IMR-90 (cell line): ENCODE measurements around the gene CLCF1. TPM values are rescaled to one million over a fixed set of nuclear protein-coding genes. Genes with fewer than 3 reads are reported as not detected.

ENCODE experiments used
- ATAC-seq: fragments of 200-7000 bp; cut with Tn5 transposase; 2 replicates; pipeline ENCODE4 v1.9.1; 2020; ENCODE audit warnings: low read depth, mild to moderate bottlenecking, moderate library complexity
- BruUV-seq: library from RNA; stranded (reverse); fragments of 400-500 nt; replicated peaks from 2 replicates; lab custom pipeline; 2021; lab: Mats Ljungman, UMichigan
- CTCF ChIA-PET: fragments of 300-600 bp; formaldehyde crosslinking; extraction: SDS; loops from one replicate; lab custom pipeline; 2021; ENCODE audit warnings: antibody characterized with exemption; lab: Yijun Ruan, JAX
- POLR2A ChIA-PET: fragments of 300-600 bp; sonication (Branson Sonifier 250); formaldehyde crosslinking; loops from one replicate; lab custom pipeline; 2022; ENCODE audit warnings: antibody characterized with exemption; ENCODE audit not compliant: unreplicated experiment; lab: Charles Lee
- DNase-seq: peaks from one replicate; pipeline ENCODE4 v3.0.0; 2013
- H2AFZ ChIP-seq: replicated peaks from 2 replicates; pipeline ENCODE3; 2013; ENCODE audit warnings: low read length, mild to moderate bottlenecking; ENCODE audit not compliant: poor library complexity
- H2AK5ac ChIP-seq: 2 replicates; pipeline ENCODE4 v1.6.1; 2013; ENCODE audit warnings: low read depth, low read length, inconsistent platforms
- H2AK9ac ChIP-seq: replicated peaks from 2 replicates; pipeline ENCODE3; 2013; ENCODE audit warnings: mild to moderate bottlenecking, low read depth, low read length, moderate library complexity; ENCODE audit not compliant: poor library complexity
- H2BK120ac ChIP-seq: 2 replicates; pipeline ENCODE4 v1.6.1; 2013; ENCODE audit warnings: low read depth, low read length, inconsistent platforms
- H2BK15ac ChIP-seq: 3 replicates; pipeline ENCODE4 v1.6.1; 2013; ENCODE audit warnings: low read depth, low read length, inconsistent platforms
- H2BK20ac ChIP-seq: 2 replicates; pipeline ENCODE4 v1.6.1; 2013; ENCODE audit warnings: low read depth, mild to moderate bottlenecking, inconsistent platforms, low read length, moderate library complexity
- H2BK5ac ChIP-seq: 2 replicates; pipeline ENCODE4 v1.6.1; 2013; ENCODE audit warnings: mild to moderate bottlenecking, low read depth, low read length, inconsistent platforms; ENCODE audit not compliant: poor library complexity, severe bottlenecking
- H3K14ac ChIP-seq: replicated peaks from 2 replicates; pipeline ENCODE4 v1.6.1; 2013; ENCODE audit warnings: low read depth, low read length, inconsistent platforms
- H3K18ac ChIP-seq: 2 replicates; pipeline ENCODE4 v1.6.1; 2013; ENCODE audit warnings: low read depth, low read length, control low read depth
- H3K23ac ChIP-seq: 2 replicates; pipeline ENCODE4 v1.6.1; 2013; ENCODE audit warnings: low read depth, low read length, inconsistent platforms
- H3K27ac ChIP-seq: 2 replicates; pipeline ENCODE4 v1.5.1; 2013; ENCODE audit warnings: mild to moderate bottlenecking, control low read depth, low read length; ENCODE audit not compliant: insufficient read depth
- H3K27me3 ChIP-seq: 2 replicates; pipeline ENCODE4 v1.6.1; 2013; ENCODE audit warnings: low read length; ENCODE audit not compliant: control insufficient read depth, insufficient read depth
- H3K36me3 ChIP-seq: 2 replicates; pipeline ENCODE4 v1.6.1; 2013; ENCODE audit warnings: low read length, mixed read lengths; ENCODE audit not compliant: control insufficient read depth, insufficient read depth
- H3K4ac ChIP-seq: 2 replicates; pipeline ENCODE4 v1.6.1; 2013; ENCODE audit warnings: low read depth, low read length, inconsistent platforms
- H3K4me1 ChIP-seq: 2 replicates; pipeline ENCODE4 v1.6.1; 2013; ENCODE audit warnings: low read length, mixed read lengths; ENCODE audit not compliant: control insufficient read depth, insufficient read depth
- H3K4me2 ChIP-seq: 2 replicates; pipeline ENCODE4 v1.6.1; 2013; ENCODE audit warnings: low read depth, mild to moderate bottlenecking, control low read depth, low read length, moderate library complexity
- H3K4me3 ChIP-seq: 2 replicates; pipeline ENCODE4 v1.5.1; 2013; ENCODE audit warnings: low read depth, mild to moderate bottlenecking, control low read depth, low read length, moderate library complexity; ENCODE audit not compliant: insufficient read depth
- H3K56ac ChIP-seq: 2 replicates; pipeline ENCODE4 v1.6.1; 2013; ENCODE audit warnings: low read length, inconsistent platforms; ENCODE audit not compliant: insufficient read depth; ENCODE audit errors: extremely low read depth
- H3K79me1 ChIP-seq, 2 experiments: 2 replicates each; pipeline ENCODE4 v1.6.1; 2013; ENCODE audit warnings: low read length in 2 of 2, inconsistent platforms in 1 of 2, low read depth in 1 of 2
- H3K9ac ChIP-seq: 2 replicates; pipeline ENCODE4 v1.6.1; 2013; ENCODE audit warnings: low read depth, low read length, control low read depth
- H3K9me1 ChIP-seq: 2 replicates; pipeline ENCODE4 v1.6.1; 2013; ENCODE audit warnings: low read length, inconsistent platforms; ENCODE audit not compliant: insufficient read depth
- H3K9me3 ChIP-seq: 2 replicates; pipeline ENCODE4 v1.6.1; 2013; ENCODE audit warnings: low read length; ENCODE audit not compliant: control insufficient read depth, insufficient read depth
- H4K20me1 ChIP-seq: 2 replicates; pipeline ENCODE4 v1.6.1; 2013; ENCODE audit warnings: low read length, inconsistent platforms; ENCODE audit not compliant: insufficient read depth
- H4K5ac ChIP-seq: 2 replicates; pipeline ENCODE4 v1.6.1; 2013; ENCODE audit warnings: mild to moderate bottlenecking, low read depth, low read length, control low read depth
- H4K8ac ChIP-seq, 2 experiments: 2 replicates each; pipeline ENCODE4 v1.6.1; 2013; ENCODE audit warnings: low read depth in 2 of 2, low read length in 2 of 2, control low read depth in 1 of 2, inconsistent platforms in 1 of 2
- H4K91ac ChIP-seq: 2 replicates; pipeline ENCODE4 v1.6.1; 2013; ENCODE audit warnings: low read depth, low read length, inconsistent platforms; ENCODE audit not compliant: insufficient read depth
- BHLHE40 ChIP-seq: fragments of 150-350 bp; IDR thresholded peaks from 2 replicates; pipeline ENCODE4 v1.6.1; 2016; ENCODE audit warnings: mild to moderate bottlenecking, low read depth, low read length
- CEBPB ChIP-seq: IDR thresholded peaks from 2 replicates; pipeline ENCODE4 v1.6.1; 2012; ENCODE audit warnings: low read depth, low read length, improper control_type of control experiment
- CHD1 ChIP-seq: IDR thresholded peaks from 2 replicates; pipeline ENCODE4 v1.6.1; 2012; ENCODE audit warnings: low read depth, low read length, improper control_type of control experiment
- CTCF ChIP-seq: conservative IDR thresholded peaks from 2 replicates; pipeline ENCODE4 v1.5.1; 2012; ENCODE audit warnings: mild to moderate bottlenecking, low read depth, low read length, improper control_type of control experiment
- ELK1 ChIP-seq: fragments of 150-350 bp; IDR thresholded peaks from 2 replicates; pipeline ENCODE4 v1.6.1; 2016; ENCODE audit warnings: low read depth, mild to moderate bottlenecking, low read length, moderate library complexity, borderline replicate concordance
- MAZ ChIP-seq: IDR thresholded peaks from 2 replicates; pipeline ENCODE4 v1.6.1; 2012; ENCODE audit warnings: low read depth, mild to moderate bottlenecking, low read length, improper control_type of control experiment, moderate library complexity, borderline replicate concordance
- MXI1 ChIP-seq: IDR thresholded peaks from 2 replicates; pipeline ENCODE4 v1.6.1; 2012; ENCODE audit warnings: low read depth, mild to moderate bottlenecking, low read length, moderate library complexity, borderline replicate concordance
- NFE2L2 ChIP-seq: fragments of 150-350 bp; IDR thresholded peaks from 2 replicates; pipeline ENCODE4 v1.6.1; 2016; ENCODE audit warnings: low read depth, mild to moderate bottlenecking, low read length
- RFX5 ChIP-seq: IDR thresholded peaks from 2 replicates; pipeline ENCODE4 v1.8.0; 2012; ENCODE audit warnings: low read depth, mild to moderate bottlenecking, low read length, moderate library complexity
- SMC3 ChIP-seq: fragments of 150-350 bp; IDR thresholded peaks from 2 replicates; pipeline ENCODE4 v1.6.1; 2016; ENCODE audit warnings: low read depth, mild to moderate bottlenecking, antibody characterized with exemption, low read length, moderate library complexity
- WGBS, 2 experiments: methylation state at CpG; one replicate each; pipeline versions ENCODE4 v1.1.5 to v1.1.7; 2013; ENCODE audit warnings: missing lambda C conversion rate in 2 of 2; ENCODE audit not compliant: insufficient read length in 1 of 2; ENCODE audit errors: extremely low coverage in 2 of 2; 5-methylcytosine and 5-hydroxymethylcytosine counted together
- dilution Hi-C: fragments of 300-500 bp; cut with HindIII; formaldehyde crosslinking; loops from one replicate; pipeline ENCODE4 v1.14.3; 2018; ENCODE audit warnings: low sequenced_read_pairs; ENCODE audit not compliant: unreplicated experiment
- in situ Hi-C: fragments of 300-500 bp; cut with MboI; formaldehyde crosslinking; loops from 3 replicates; pipeline ENCODE4 v1.14.3; 2019; ENCODE audit warnings: low sequenced_read_pairs, inconsistent platforms, mixed read lengths
- intact Hi-C: fragments of 100-400 bp; cut with micrococcal nuclease; formaldehyde crosslinking; loops from 2 replicates; pipeline ENCODE4 v1.10.0; 2022
- polyA plus RNA-seq, 3 experiments: library from polyadenylated mRNA; depleted of rRNA; stranded (reverse); fragments of >200 nt; gene quantifications; 2 replicates each; pipeline ENCODE4 v1.2.3, GENCODE V29; 2012; ENCODE audit warnings: low replicate concordance in 1 of 3
- total RNA-seq: library from RNA; depleted of rRNA; stranded (reverse); fragments of >200 nt; gene quantifications from 2 replicates; pipeline ENCODE4 v1.2.3, GENCODE V29; 2012
- TF ChIP-seq, protein P1 (sequence below): fragments of 150-350 bp; IDR thresholded peaks from 2 replicates; pipeline ENCODE4 v1.6.1; 2017; ENCODE audit warnings: mild to moderate bottlenecking, antibody characterized with exemption, low read length, low read depth

The CLCF1 gene
- total and polyA plus RNA-seq, 2 of the 4 experiments (the other 2 are of a cell fraction), result 5.6 to 27.8 TPM

DNA sequence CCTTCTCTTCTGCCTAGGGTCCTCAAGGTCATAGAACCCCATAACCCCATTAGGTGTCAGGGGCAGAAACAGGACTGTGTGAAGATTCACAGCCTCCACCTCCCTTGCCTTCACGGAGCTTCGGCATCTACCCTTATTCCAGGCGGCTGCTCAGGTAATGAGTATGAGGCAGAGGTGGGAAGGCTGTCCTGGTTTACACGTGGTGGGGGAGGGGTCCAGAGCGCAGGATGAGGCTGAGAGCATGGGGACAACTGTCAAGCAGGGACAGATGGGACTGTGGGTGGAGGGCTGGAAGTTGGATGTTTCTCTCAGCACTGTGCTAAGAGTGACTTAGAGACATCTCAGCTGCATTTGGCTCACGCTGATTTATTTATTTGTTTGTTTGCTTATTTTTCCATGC lies 14.1 kb upstream of the CLCF1 start:
- no TSS peak for BruUV-seq
- Histone ChIP-seq H3K56ac (no peak overlapping the region), H2AFZ (no peak overlapping the region), H3K9me1 (no peaks in the 10 kb centered on the region; the same call in 1 of the 2 replicates), H3K14ac (no peak overlapping the region), H3K23ac (no peak overlapping the region), H3K9ac (no peak overlapping the region), H3K18ac (no peak overlapping the region), H3K4me3 (no peak overlapping the region), H2AK5ac (no peak overlapping the region), H2BK15ac (no peak overlapping the region), H2BK120ac (no peak overlapping the region), H3K4me2 (no peak overlapping the region), H4K91ac (no peak overlapping the region), H3K27ac (no peak overlapping the region), H4K20me1 (no peaks in the 10 kb centered on the region), H4K5ac (no peak overlapping the region), H3K27me3 (no peaks in the 10 kb centered on the region; the same call in 1 of the 2 replicates), H2BK20ac (no peak overlapping the region), H3K9me3 (no peaks in the 10 kb centered on the region), H2AK9ac (no peak overlapping the region), H4K8ac (no peak overlapping the region), H3K4ac (no peak overlapping the region), H3K4me1 (peaks cover 9% of the 10 kb centered on the region), H3K79me1 (peaks cover 10 to 26% of the 10 kb centered on the region in 2 experiments; a peak in 3 of 4 replicates), H3K36me3 (no peaks in the 10 kb centered on the region), H2BK5ac (no peak overlapping the region)
- intact Hi-C loops, result no loop called here
- POLR2A ChIA-PET, result no interaction called here
- dilution Hi-C loops, result no loop called here
- ATAC-seq, result no peak
- WGBS, 2 experiments, result 26% methylated on average over 2 of the region's 6 CpGs; no CpG with 5 or more reads in 1 of the 2 experiments
- TF ChIP-seq RFX5 (no peak), NFE2L2 (no peak), SMC3 (no peak), MAZ (no peak), BHLHE40 (no peak), CHD1 (no peak), CTCF (no peak), ELK1 (no peak), CEBPB (no peak), MXI1 (no peak)
- TF ChIP-seq, protein P1, sequence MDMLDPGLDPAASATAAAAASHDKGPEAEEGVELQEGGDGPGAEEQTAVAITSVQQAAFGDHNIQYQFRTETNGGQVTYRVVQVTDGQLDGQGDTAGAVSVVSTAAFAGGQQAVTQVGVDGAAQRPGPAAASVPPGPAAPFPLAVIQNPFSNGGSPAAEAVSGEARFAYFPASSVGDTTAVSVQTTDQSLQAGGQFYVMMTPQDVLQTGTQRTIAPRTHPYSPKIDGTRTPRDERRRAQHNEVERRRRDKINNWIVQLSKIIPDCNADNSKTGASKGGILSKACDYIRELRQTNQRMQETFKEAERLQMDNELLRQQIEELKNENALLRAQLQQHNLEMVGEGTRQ, result no peak
- no peak for DNase-seq
- in situ Hi-C loops, result no loop called here
- CTCF ChIA-PET, result interaction anchor here (0.9 kb wide), 1 partner anchor 36 kb away, joined by 3 read pairs; no protein-coding TSS in a partner anchor
